ENCODE data around the gene KCNF1. TPM values are rescaled to one million over a fixed set of nuclear protein-coding genes. Genes with fewer than 3 reads are reported as not detected.

KCNF1 gene
- total RNA-seq, 2 donors from 2014 or later = 1.0 TPM; not detected in 1

GRCh38 chr2:10923008-10923375 is 11.3 kb downstream of the KCNF1 start:
- intact Hi-C loops (cut with DNase I) = no loop called here

DNA sequence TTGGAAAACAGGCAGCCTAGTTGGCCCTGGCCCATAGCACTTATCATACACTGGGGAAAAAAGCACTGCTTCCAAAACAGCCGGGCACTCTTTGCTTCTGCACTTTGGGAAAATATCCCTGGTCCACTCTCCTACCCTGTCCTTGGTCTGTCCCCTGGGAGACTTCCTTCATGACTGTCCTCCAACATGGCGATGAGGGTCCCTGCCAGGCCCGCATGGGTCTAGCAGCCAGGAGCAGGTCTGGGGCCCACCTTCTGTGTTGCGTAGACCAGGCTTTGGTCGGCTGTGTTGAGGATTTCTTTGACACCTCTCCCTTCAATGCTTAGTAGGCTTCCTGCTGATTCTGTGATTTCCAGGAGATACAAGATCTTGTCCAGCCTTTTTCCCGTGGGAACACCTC is 12.2 kb downstream of the KCNF1 start:
- H3K36me3 ChIP-seq = no peaks in the 10 kb centered on the region
- H3K27me3 ChIP-seq (replicated peaks; ENCODE audit: insufficient read depth) = no peaks in the 10 kb centered on the region

More at GRCh38 chr2:10923008-10923375, 11.3 kb downstream of the KCNF1 start:
- TF ChIP-seq, protein P1, sequence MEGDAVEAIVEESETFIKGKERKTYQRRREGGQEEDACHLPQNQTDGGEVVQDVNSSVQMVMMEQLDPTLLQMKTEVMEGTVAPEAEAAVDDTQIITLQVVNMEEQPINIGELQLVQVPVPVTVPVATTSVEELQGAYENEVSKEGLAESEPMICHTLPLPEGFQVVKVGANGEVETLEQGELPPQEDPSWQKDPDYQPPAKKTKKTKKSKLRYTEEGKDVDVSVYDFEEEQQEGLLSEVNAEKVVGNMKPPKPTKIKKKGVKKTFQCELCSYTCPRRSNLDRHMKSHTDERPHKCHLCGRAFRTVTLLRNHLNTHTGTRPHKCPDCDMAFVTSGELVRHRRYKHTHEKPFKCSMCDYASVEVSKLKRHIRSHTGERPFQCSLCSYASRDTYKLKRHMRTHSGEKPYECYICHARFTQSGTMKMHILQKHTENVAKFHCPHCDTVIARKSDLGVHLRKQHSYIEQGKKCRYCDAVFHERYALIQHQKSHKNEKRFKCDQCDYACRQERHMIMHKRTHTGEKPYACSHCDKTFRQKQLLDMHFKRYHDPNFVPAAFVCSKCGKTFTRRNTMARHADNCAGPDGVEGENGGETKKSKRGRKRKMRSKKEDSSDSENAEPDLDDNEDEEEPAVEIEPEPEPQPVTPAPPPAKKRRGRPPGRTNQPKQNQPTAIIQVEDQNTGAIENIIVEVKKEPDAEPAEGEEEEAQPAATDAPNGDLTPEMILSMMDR (IDR thresholded peaks at IDR 0.05) = no peak
- TF ChIP-seq POLR2AphosphoS5 (IDR thresholded peaks at IDR 0.05) (no peak), POLR2A (IDR thresholded peaks at IDR 0.05) (no peak)
- 87% methylated on average over 7 of the region's 7 CpGs for WGBS
- Histone ChIP-seq H3K27me3 (replicated peaks; ENCODE audit: insufficient read depth) (no peaks in the 10 kb centered on the region), H3K36me3 (no peaks in the 10 kb centered on the region), H3K4me1 (replicated peaks) (no peaks in the 10 kb centered on the region), H3K27ac (no peak overlapping the region), H3K9me3 (no peaks in the 10 kb centered on the region), H3K4me3 (no peak overlapping the region)
- DNase-seq (ENCODE audit: low spot score) = no peak

GRCh38 chr2:10924441-10924840 is 12.7 kb downstream of the KCNF1 start:
- 91% methylated on average over 5 of the region's 5 CpGs for WGBS
- Histone ChIP-seq H3K27me3 (replicated peaks; ENCODE audit: insufficient read depth) (no peaks in the 10 kb centered on the region), H3K36me3 (no peaks in the 10 kb centered on the region), H3K27ac (no peak overlapping the region), H3K9me3 (no peaks in the 10 kb centered on the region), H3K4me3 (no peak overlapping the region), H3K4me1 (replicated peaks) (no peaks in the 10 kb centered on the region)
- TF ChIP-seq, protein P1 (IDR thresholded peaks at IDR 0.05) = no peak
- TF ChIP-seq POLR2A (IDR thresholded peaks at IDR 0.05) = no peak
- no peak for TF ChIP-seq POLR2AphosphoS5 (IDR thresholded peaks at IDR 0.05)
- intact Hi-C loops (cut with DNase I) = no loop called here
- no peak for DNase-seq (ENCODE audit: low spot score)

More for the DNA sequence above, 12.2 kb downstream of the KCNF1 start:
- 89% methylated on average over 6 of the region's 6 CpGs for WGBS
- TF ChIP-seq POLR2AphosphoS5 (IDR thresholded peaks at IDR 0.05) = no peak
- TF ChIP-seq, protein P1 (IDR thresholded peaks at IDR 0.05) = no peak
- no peak for TF ChIP-seq POLR2A (IDR thresholded peaks at IDR 0.05)
- Histone ChIP-seq H3K27ac (no peak overlapping the region), H3K4me3 (no peak overlapping the region), H3K9me3 (no peaks in the 10 kb centered on the region), H3K4me1 (replicated peaks) (no peaks in the 10 kb centered on the region)
- no peak for DNase-seq (ENCODE audit: low spot score)
- intact Hi-C loops (cut with DNase I) = no loop called here

DNA sequence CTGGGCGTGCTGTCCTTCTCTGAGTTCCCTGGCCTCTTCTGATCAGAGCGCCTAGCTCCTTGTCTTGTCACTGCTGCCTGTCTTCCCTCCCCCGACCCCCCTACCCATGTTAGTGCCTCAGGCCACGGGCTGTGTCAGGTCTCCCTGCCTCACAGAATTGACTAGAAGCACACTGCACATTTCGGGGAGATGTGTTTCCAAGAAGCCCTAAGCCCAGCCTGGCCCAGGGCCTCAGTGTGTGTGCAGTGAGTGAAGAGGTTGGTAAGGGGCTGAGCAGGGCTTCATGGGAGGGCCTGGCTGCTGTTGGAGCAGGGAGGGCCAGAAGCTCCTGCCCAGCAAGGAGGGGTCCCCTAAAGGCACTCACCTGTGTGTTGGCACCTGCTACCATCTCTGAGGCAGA is 13.1 kb downstream of the KCNF1 start:
- Histone ChIP-seq H3K4me3 (no peak overlapping the region), H3K27me3 (replicated peaks; ENCODE audit: insufficient read depth) (no peaks in the 10 kb centered on the region), H3K9me3 (no peaks in the 10 kb centered on the region), H3K36me3 (no peaks in the 10 kb centered on the region), H3K4me1 (replicated peaks) (no peaks in the 10 kb centered on the region), H3K27ac (no peak overlapping the region)
- TF ChIP-seq, protein P1 (IDR thresholded peaks at IDR 0.05) = no peak
- TF ChIP-seq POLR2AphosphoS5 (IDR thresholded peaks at IDR 0.05) (no peak), POLR2A (IDR thresholded peaks at IDR 0.05) (no peak)
- 80% methylated on average over 5 of the region's 5 CpGs for WGBS
- intact Hi-C loops (cut with DNase I) = no loop called here
- DNase-seq (ENCODE audit: low spot score) = no peak

DNA sequence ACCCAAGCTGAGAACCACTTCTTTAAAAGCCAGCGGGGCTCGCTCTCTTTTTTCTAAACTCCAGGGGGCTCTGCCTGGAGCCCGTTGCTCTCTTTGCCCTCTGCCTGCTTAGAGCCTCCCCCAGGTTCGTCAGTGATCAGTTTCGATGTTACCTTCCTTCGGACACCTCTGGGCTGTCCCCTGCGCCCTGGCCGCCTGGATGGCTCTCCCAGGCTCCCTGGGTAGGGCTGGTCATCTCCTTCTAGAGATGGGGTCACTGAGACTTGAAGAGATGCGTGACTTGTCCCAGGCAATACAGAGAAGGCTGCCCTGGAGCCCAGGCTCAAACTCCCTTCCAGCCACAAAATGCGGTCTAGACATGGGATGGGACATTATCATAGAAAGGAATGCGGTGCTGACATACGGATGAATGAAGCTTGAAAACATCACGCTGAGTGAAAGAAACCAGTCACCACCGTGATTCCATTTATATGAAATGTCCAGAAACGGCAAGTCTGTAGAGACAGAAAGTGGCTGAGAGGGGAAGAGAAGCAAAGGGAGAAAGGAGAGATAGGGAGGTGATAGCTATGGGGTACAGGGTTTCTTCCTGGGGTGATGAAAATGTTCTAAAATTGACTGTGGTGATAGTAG is 14.6 kb downstream of the KCNF1 start:
- H3K9me3 ChIP-seq = no peaks in the 10 kb centered on the region
- WGBS = 68% methylated on average over 15 of the region's 15 CpGs
- no peaks in the 10 kb centered on the region for H3K27me3 ChIP-seq (replicated peaks; ENCODE audit: insufficient read depth)
- no peak for DNase-seq (ENCODE audit: low spot score)
- intact Hi-C loops (cut with DNase I) = no loop called here
- TF ChIP-seq POLR2A (IDR thresholded peaks at IDR 0.05) (no peak), POLR2AphosphoS5 (IDR thresholded peaks at IDR 0.05) (no peak)
- TF ChIP-seq, protein P1 (IDR thresholded peaks at IDR 0.05) = no peak
- H3K4me1 ChIP-seq (replicated peaks) = no peaks in the 10 kb centered on the region
- H3K36me3 ChIP-seq = no peaks in the 10 kb centered on the region
- H3K27ac ChIP-seq = no peak overlapping the region
- H3K4me3 ChIP-seq = no peak overlapping the region
